IMR-90 (cell line): Measurements from ENCODE around the gene SEMA3C.

Experiments
- BHLHE40 ChIP-seq: fragments of 150-350 bp; IDR thresholded peaks from 2 replicates; pipeline ENCODE4 v1.6.1; 2016; ENCODE audit warnings: mild to moderate bottlenecking, low read depth, low read length
- CEBPB ChIP-seq: IDR thresholded peaks from 2 replicates; pipeline ENCODE4 v1.6.1; 2012; ENCODE audit warnings: low read depth, low read length, improper control_type of control experiment
- CHD1 ChIP-seq: IDR thresholded peaks from 2 replicates; pipeline ENCODE4 v1.6.1; 2012; ENCODE audit warnings: low read depth, low read length, improper control_type of control experiment
- ELK1 ChIP-seq: fragments of 150-350 bp; IDR thresholded peaks from 2 replicates; pipeline ENCODE4 v1.6.1; 2016; ENCODE audit warnings: low read depth, mild to moderate bottlenecking, low read length, moderate library complexity, borderline replicate concordance
- FOS ChIP-seq: fragments of 150-350 bp; IDR thresholded peaks from 2 replicates; pipeline ENCODE4 v1.6.1; 2016; ENCODE audit warnings: low read depth, low read length
- MAFK ChIP-seq: IDR thresholded peaks from 2 replicates; pipeline ENCODE4 v1.6.1; 2012; ENCODE audit warnings: low read depth, low read length, improper control_type of control experiment
- MXI1 ChIP-seq: IDR thresholded peaks from 2 replicates; pipeline ENCODE4 v1.6.1; 2012; ENCODE audit warnings: low read depth, mild to moderate bottlenecking, low read length, moderate library complexity, borderline replicate concordance
- POLR2A ChIP-seq: IDR thresholded peaks from 2 replicates; pipeline ENCODE4 v1.6.1; 2012; ENCODE audit warnings: mild to moderate bottlenecking, low read depth, low read length
- RAD21 ChIP-seq: IDR thresholded peaks from 2 replicates; pipeline ENCODE4 v1.6.1; 2012; ENCODE audit warnings: low read length, improper control_type of control experiment
- RCOR1 ChIP-seq: IDR thresholded peaks from 2 replicates; pipeline ENCODE4 v1.6.1; 2012; ENCODE audit warnings: mild to moderate bottlenecking, low read length, improper control_type of control experiment; ENCODE audit not compliant: insufficient replicate concordance
- RFX5 ChIP-seq: IDR thresholded peaks from 2 replicates; pipeline ENCODE4 v1.8.0; 2012; ENCODE audit warnings: low read depth, mild to moderate bottlenecking, low read length, moderate library complexity
- SMC3 ChIP-seq: fragments of 150-350 bp; IDR thresholded peaks from 2 replicates; pipeline ENCODE4 v1.6.1; 2016; ENCODE audit warnings: low read depth, mild to moderate bottlenecking, antibody characterized with exemption, low read length, moderate library complexity
- USF2 ChIP-seq: fragments of 150-350 bp; IDR thresholded peaks from 2 replicates; pipeline ENCODE4 v1.6.1; 2017; ENCODE audit warnings: mild to moderate bottlenecking, antibody characterized with exemption, low read length, low read depth
- TF ChIP-seq, protein P1 (sequence below): conservative IDR thresholded peaks from 2 replicates; pipeline ENCODE4 v1.5.1; 2012; ENCODE audit warnings: mild to moderate bottlenecking, low read depth, low read length, improper control_type of control experiment

GRCh38 chr7:80764132-80764531 is 154.7 kb downstream of the SEMA3C start:
- TF ChIP-seq, protein P1, sequence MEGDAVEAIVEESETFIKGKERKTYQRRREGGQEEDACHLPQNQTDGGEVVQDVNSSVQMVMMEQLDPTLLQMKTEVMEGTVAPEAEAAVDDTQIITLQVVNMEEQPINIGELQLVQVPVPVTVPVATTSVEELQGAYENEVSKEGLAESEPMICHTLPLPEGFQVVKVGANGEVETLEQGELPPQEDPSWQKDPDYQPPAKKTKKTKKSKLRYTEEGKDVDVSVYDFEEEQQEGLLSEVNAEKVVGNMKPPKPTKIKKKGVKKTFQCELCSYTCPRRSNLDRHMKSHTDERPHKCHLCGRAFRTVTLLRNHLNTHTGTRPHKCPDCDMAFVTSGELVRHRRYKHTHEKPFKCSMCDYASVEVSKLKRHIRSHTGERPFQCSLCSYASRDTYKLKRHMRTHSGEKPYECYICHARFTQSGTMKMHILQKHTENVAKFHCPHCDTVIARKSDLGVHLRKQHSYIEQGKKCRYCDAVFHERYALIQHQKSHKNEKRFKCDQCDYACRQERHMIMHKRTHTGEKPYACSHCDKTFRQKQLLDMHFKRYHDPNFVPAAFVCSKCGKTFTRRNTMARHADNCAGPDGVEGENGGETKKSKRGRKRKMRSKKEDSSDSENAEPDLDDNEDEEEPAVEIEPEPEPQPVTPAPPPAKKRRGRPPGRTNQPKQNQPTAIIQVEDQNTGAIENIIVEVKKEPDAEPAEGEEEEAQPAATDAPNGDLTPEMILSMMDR, result no peak
- no peak for TF ChIP-seq POLR2A
- TF ChIP-seq RAD21, result no peak
- no peak for TF ChIP-seq MAFK
- TF ChIP-seq CHD1, result no peak
- TF ChIP-seq RCOR1, result no peak
- TF ChIP-seq SMC3, result no peak
- TF ChIP-seq RFX5, result no peak
- TF ChIP-seq MXI1, result no peak
- no peak for TF ChIP-seq BHLHE40
- no peak for TF ChIP-seq FOS
- TF ChIP-seq ELK1, result no peak
- TF ChIP-seq CEBPB, result no peak
- no peak for TF ChIP-seq USF2
